ENCODE measurements around the gene BBLN. TPM values are rescaled to one million over a fixed set of nuclear protein-coding genes. Genes with fewer than 3 reads are reported as not detected.
"Not testable (repeated sequence)": the region's sequence is repeated elsewhere in the genome, so short reads cannot be mapped to it uniquely, and the experiment has no call there.

Gene BBLN
- total RNA-seq, 1 experiment from 2014 or later: 180 TPM

DNA sequence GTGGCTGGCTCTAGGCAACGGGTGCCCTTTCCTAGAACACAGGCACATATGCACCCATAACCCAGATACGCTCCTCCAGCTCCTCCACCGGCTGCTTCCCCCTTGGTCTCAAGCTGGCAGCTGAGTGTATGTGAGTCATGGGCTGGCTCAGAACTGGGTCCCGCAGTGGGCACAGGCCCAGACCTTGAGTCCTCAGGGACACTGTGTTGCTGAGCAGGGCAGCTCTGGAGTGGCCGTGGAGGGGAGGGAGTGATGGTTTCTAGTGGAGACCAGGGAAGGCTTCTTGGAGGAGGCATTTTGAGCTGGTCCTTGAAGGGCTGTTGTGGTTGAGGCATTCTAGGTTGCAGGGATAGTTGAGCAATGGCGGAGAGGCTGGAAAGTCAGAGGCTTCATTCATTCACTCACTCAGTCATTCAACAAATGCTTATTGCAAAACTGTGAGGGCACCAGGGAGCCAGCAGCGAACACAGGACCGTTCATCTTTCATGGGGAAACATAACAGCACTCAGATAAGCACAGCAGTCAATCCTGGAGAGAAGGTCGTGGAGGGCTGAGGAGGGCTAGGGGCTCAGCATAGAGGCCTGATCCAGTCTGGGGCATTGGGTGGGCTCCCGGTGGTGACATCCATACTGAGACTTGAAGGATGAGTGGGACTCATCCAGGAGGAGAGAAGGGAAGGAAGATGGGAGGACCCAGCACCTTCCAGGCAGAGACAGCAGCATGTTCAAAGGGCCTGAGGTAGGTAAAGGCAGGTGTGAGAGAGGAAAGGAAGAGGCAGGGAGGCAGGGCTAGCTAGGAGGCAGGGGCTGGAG, 2.4 kb downstream of the BBLN start:
- peak; percentile 85 for DNase-seq (ENCODE audit: low read depth)

DNA sequence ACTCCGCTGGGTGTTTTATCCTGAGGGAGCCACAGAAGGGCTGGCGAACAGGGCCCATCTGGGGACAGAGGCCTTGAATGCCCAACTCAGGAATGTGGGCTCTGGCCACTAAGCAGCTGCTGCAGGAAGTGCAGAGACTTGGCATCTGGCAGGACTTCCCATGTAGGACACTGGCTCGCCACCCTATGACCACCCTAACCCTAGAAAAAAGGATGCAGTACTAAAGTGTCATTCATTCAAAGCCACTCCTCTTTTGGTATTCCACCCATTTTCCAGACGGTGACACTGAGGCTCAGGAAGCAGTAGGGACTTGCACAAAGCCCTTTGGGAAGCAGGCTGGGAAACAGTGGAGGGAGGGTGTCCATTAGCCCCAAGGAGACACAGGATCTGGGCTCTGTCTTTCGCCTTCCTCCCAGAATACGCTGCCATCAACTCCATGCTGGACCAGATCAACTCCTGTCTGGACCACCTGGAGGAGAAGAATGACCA, 3.0 kb downstream of the BBLN start:
- DNase-seq (ENCODE audit: low read depth): no peak

DNA sequence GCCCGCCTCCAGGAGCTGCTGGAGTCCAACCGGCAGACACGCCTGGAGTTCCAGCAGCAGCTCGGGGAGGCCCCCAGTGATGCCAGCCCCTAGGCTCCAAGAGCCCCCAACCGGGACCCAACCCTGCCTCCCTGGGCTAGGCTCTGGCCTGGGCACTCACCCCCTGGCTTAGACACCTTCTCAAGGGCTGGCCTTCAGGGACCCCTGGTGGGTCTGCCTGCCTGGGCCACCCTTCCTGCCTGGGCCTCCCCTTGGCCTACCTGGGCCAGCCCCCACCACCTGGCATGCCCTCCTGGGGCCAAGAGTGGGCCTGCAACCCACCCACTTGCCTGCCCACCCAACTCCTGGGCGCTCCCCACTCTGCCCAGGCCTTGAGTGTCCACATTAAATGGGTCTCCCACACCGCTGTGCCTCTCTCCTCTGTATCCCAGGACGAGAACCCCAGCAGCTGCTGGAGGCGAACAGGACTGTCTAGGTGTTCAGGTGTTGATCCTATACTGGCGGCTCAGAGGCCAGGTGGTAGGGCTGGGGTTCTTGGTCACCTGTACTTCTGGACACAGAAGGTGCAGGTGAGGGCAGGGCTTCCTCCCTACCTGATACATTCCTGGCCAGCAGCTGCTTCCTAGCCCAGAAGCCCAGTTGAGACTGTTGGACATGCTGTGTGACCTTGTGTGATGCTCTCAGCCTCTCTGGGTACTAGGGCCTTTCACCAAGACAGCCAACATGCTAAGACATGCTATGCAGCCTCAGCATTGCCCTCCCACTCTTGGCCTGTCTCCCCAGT, 3.6 kb downstream of the BBLN start:
- no peak for DNase-seq (ENCODE audit: low read depth)

DNA sequence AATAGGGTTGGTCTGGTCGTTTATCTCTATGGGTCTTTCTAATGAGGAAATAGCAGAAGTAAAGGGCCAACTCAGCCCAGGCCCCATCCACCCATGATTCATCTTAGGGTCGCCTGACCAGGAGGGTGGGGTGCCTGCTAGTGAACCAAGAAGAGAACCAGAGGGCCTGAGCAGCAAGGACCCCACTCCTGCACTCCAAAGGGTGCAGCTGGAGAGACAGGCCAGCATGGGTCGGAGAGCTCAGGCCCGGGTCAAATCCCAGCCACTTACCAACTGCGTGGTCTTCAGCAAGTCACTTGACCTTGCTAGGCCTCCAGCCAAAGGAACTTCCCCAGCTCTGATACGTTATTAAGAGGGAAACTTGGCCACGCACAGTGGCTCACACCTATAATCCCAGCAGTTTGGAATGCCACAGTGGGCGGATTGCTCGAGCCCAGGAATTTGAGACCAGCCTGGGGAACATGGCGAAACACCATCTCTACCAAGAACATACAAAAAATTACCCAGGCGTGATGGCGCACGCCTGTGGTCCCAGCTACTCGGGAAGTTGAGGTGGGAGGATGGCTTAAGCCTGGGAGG, 4.3 kb downstream of the BBLN start:
- no peak for DNase-seq (ENCODE audit: low read depth)

DNA sequence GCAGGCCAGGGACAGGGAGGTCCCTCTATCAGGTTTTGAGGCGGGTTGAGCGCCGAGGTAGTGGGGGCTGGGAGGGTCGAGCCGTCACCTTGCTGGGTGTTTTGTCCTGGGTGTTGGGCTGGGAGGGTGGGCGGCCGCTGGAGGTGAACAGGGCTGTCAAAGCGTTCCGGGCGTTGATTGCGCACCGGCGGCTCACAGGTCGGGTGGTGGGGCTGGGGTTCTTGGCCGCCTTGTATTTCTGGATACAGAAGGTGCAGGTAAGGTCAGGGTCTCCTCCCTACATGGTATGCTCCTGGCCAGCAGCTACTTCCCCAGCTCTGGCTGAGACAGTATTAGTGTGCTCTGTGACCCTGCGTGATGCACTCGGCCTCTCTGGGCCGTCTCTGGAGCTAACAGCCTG, 6.1 kb downstream of the BBLN start:
- DNase-seq (ENCODE audit: low read depth): no peak

DNA sequence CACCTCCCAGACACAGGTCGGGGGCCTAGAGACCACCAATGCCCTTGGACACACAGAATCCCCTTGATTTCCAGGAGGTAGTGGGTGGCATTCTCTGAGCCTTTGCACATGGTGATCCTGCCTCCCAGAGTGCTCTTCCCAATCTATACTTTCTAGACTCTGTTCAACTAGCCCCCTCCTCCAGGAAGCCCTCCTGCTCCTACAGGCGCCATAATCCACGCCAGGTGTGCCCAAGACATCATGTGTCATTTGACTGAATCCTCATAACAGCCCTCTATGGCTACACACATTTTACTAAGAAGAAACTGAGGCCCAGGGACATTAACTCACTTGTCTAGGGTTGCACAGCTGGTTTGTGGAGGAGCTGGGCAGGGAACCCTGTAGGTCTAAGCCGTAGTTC, 7.1 kb downstream of the BBLN start:
- no peak for DNase-seq (ENCODE audit: low read depth)

DNA sequence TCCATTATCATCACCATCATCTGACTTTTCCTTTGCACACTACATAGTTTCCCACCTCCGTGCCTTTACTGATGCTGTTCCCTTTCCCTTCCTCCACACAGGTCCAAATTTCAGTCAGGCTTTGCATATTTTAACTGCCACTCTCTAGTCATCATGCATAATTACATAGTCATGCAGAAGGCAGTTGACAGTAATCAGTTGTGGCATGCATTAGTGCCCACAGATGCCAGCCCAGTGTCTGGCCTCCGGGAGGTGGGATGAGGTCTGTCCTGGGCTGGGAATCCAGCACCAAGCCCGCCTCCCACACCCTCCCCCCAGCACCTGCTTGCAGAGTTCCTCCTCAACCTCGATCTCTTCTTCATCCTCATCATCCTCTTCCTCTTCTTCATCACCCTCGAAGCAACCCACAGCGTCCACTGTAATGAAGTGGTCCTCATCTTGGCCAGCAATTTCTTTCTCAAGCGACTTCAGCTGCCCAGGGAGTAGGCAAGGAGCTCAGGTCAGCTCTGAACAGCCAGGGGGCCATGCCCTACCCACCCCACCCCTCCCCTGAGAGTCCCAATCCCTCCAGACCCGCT, 8.8 kb downstream of the BBLN start:
- no peak for DNase-seq (ENCODE audit: low read depth)

DNA sequence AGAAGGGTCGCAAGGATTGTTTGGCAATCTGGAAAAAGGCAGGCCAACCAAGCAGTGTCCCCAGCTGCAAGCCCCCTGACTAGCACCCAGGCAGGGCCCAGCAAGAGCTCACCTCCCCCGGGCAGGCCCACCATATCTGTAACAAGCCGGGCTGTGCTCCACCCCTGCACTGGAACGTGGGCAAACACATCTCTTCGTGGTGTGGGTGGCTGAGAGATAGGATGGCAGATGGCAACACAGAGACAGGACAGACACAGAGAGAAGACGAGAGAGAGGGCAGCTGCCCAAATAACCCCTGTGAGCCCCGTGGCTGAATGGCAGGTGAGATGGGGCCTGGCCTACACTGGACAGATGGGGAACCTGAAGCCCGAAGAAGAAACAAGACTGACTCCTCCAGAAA, 9.4 kb downstream of the BBLN start:
- DNase-seq (ENCODE audit: low read depth): no peak

DNA sequence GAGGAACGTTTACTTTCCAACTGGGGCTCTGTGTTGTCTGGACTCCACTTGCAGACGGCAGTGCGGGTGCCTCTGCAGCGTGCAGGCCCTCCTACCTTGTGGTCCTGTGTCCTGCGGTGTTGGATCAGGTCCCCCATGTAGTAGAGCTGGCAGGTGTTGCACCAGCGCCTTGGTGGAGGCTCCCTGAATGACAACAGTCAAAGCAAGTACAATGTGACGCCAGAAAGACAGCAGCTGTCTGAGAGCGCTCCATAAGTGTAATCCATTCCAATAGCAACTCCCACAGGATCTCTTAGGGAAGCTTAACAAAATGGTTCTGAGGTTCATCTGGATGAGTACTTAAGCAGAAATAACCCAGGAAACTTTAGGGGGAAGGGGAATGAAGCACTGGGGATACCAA, 9.9 kb downstream of the BBLN start:
- DNase-seq (ENCODE audit: low read depth): no peak

DNA sequence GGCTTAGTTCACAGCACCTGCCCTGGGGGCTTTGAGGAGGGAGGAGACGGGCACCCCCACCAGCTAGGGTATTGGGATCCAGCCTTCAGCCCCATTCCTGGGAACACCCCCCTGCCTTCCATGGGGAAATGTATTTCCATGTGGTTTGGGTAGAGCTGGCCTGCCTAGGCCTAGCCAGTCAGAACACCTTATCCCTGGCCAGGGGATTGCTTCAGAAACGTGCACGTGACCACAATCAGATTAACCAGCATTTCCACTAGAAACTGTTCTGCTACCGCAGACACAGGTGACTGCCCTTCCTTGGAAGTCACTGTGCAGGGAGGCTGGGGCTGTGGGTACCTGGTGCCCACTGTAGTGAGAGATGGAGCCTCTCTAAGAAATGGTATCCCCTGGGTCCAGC, 14.0 kb downstream of the BBLN start:
- DNase-seq (ENCODE audit: low read depth): no peak

DNA sequence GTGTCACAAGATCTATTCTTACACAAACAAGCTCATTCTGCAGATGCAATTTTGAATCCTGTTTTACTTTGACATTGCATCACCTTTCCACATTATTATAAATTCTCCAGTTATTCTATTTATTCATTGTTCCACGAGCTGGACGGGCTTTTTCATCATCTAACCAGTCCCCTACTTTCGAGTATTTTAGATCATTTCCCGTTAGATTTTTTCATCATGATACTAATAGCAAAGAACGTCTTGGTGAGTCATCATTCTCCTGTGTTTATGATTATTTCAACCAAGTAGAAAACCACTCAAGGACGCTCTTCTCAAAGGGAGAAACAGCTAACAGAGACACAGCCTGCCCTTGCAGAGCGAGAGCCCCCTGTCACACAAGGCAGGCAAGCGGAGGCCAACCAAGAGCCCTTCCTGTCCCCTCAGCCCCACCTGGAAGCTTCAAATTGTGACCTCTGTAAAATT, 15.1 kb downstream of the BBLN start:
- no peak for DNase-seq (ENCODE audit: low read depth)

DNA sequence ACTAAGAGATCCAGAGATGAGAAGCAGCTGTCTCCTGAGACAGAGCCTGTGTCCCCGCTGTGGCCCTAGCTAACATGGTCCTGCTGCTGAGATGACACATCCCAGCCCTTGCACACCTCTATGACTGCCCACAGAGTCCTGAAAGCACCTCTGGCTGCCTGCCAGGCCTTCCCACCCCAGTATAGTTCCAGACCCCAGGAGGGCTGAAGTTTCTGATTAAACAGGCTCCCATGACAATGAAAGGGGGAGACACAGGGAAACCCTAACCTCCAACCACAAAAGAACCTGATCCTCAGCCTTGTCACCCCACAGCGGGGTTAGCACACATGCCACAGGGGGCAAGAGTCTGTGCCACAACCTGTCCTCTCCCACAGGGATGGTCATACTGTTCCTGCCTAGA, 15.7 kb downstream of the BBLN start:
- DNase-seq (ENCODE audit: low read depth): no peak

DNA sequence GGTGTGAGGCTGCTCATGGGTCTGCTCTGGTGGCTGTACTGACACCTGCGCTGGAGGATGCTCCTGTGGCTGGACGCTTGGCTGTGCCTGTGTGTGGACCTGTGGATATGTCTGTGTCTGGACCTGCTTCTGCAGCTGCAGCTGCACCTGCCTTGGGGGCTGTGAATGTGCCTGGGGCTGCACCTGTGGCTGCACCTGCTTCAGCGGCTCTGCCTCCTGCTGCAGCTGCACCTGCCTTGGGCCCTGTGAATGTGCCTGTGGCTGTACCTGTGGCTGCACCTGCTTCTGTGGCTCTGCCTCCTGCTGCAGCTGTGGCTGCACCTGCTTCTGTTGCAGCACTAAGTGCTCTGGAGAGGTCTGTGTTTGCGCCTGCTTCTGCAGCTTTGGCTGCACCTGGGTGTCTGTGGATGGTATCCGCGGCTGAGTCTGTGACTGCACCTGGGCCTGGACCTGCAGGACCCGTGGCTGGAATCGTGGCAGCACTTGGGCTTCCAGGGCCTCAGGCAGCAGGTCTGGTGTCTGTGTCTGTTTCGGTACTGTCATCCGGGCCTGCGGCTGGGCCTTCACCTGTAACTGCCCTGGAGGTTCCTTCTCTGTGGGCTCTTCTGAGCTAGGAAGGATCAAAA, 18.9 kb downstream of the BBLN start:
- DNase-seq (ENCODE audit: low read depth): no peak

DNA sequence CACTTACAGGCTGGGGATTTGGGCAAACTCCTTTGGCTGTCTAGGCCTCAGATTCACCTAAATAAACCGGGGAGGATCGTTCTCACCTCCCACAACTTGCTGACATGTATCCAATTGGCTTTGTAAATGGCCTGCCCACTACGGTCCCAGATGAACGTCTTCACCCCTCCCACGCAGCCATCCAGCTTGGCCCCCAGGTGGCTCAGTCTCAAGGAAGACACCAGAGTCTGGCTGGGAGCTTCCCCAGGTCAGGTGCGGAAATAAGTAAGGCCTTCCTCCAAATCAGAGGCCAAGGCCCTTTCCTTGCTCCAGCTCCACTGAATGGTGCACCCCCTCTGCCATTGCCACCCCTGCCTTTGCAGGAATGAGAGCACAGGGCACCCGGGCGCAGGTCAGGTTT, 19.9 kb downstream of the BBLN start:
- DNase-seq (ENCODE audit: low read depth): no peak

DNA sequence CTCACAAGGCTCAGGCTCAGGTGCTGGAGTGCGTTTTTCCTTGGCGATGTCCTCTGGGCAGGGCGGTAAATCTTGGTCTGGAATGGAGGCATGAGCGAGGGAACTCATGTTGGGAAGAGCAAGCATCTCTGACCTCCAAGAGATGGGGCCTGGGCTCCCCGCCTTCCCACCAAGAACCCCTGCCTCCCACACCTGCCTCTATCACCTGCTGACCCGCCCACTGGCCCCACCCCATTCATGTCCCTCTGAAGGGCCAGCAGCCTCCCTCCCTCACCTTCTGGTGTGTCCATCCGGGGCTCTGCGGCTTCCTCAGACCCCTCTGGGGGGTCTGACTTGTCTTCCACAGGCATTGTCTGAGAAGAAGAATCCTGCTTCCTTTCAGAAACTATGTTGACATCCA, 20.4 kb downstream of the BBLN start:
- DNase-seq (ENCODE audit: low read depth): no peak

DNA sequence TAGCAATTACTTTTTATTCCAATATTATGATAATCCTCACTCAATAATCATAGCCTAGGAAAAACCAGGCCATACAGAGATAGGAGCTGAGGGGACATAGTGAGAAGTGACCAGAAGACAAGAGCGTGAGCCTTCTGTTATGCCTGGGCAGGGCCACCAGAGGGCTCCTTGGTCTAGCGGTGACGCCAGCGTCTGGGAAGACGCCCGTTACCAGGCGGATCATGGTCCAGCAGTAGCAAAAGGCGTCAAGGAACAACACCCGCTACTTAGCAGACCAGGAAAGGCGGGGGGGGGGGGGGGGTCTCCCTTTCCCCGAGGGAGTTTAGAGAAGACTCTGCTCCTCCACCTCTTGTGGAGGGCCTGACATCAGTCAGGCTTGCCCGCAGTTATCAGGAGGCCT, 21.4 kb downstream of the BBLN start:
- not testable (repeated sequence) for DNase-seq (ENCODE audit: low read depth)

DNA sequence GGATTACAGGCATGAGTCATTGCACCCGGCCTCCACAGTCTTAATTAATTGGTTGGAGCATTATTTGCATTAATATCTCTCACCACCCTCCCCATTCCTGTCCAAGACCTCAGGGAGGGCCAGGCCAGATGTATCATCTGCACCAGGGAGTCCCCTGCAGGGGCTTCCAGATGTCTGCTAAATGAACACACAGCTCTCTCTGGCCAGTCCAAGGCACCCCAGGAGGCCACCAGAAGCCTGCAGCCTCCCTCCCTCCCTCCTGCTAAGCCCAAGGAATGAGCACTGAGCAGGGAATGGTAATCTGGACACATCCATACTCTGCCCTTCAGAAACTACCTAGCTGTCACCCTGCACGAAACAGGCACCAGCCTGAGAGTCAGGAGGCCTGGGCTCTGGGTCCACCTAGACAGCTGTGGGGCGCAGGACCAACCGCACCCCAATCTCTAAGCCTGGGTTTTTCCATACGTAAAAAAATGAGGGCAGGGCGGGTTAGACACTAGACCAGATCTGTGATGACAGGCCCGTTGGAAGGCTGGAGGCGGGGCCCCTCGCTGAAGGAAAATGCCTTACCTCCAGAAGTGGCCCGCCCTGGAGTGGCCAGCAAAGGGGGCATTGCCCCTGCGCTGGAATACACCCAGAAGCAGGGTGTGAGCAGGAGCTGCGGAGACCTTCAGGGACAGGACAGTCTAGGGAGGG, 23.0 kb downstream of the BBLN start:
- DNase-seq (ENCODE audit: low read depth): no peak

DNA sequence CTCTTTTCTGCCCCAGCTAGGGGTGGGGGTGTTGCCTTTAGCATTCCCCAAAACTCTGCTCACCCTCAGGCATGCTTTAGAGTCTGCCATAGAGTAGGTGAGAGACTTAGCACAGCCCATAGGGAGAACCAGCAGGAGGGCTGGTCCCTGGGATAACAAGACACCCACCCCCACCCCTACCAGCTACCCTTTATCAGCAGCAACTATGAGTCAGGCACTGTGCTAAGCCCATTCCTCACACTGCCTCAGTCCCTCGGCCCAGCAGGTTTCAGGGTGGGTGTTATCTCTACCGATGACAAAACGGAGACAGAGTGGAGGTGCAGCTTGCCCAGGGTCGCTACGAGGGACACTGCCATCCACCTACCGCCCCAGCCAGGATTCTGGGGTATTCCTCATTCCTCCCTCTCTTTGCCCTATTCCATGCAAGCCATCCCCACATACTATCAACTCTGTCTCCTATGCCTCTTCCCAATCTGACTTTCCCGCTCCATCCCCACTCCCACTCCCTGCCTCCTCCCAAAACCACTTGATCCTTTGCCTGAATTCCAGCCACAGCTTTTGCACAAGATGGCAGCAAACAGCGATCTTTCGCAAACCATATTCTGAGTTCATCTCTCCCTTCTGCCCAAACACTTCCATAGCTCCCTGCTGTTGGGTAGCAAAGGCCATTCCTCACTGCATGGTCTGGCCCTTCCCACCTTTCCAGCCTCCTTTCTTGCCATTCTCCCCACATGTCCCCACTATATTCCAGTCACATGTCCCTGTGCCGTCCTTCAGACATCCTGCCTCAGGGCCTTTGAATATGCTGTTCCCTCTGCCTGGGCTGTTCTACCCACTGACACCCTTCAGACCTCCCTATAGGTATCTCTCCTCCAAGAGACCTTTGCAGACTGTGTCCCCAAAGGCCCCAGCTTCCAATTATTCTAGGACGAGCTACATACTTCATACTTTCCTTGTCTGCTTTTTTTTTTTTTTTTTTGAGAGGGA, 26.2 kb downstream of the BBLN start:
- no peak for DNase-seq (ENCODE audit: low read depth)

DNA sequence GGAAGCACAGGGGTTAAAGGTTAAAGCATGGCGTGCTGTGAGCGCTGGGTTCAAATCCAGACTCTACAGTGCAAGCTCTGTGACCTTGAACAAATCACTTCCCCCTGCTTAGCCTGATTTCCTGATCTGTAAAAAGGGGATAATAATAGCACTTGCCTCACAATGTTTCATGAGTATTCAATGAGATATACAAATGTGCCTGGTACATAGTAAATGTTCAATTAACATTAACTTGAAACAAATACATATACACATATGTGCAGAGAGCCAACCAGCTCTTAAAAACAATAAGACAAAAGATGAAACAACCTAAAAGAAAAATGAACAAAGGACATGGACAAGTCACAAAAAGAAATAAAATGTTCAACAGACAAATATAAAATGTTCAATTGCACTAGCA, 27.3 kb downstream of the BBLN start:
- no peak for DNase-seq (ENCODE audit: low read depth)

DNA sequence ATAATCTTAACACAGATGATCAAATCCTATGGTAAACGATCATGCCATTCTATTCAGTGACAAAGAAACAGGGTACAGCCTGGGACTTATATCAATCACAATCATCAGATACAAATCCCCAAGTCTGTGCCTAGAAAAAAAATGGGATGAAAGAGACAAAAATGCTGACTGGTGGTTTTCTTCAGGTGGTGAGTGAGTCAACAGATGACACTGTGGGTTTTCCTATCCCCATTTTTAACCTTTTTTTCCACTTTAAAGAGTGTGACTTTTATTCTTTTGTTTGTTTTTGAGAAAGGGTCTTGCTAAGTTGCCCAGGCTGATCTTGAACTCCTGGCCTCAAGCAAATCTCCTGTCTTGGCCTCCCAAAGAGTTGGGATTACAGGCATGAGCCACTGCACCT, 28.1 kb downstream of the BBLN start:
- no peak for DNase-seq (ENCODE audit: low read depth)
